Lung (tissue), 12 donors: ENCODE results near the gene EFCAB12. TPM values are rescaled to one million over a fixed set of nuclear protein-coding genes. Genes with fewer than 3 reads are reported as not detected.

Source experiments
- ATAC-seq: fragments of 200-7000 bp; cut with Tn5 transposase; one replicate; pipeline ENCODE4 v1.9.1; 2020; ENCODE audit warnings: moderate number of reproducible peaks; ENCODE audit not compliant: insufficient read depth, low FRiP score
- DNase-seq, 3 donors: peaks; one replicate each; pipeline ENCODE4 v3.0.0-alpha.2; 2013 to 2017
- H3K27ac ChIP-seq, 2 donors: one replicate each; pipeline ENCODE4 v1.5.1; 2013; ENCODE audit warnings: mild to moderate bottlenecking in 2 of 2, moderate library complexity in 2 of 2, control low read depth in 1 of 2, inconsistent platforms in 1 of 2, low read depth in 1 of 2, low read length in 1 of 2
- H3K27me3 ChIP-seq, 3 donors: one replicate each; pipeline ENCODE4 v1.5.1; 2013; ENCODE audit warnings: low read length in 2 of 3; ENCODE audit not compliant: control insufficient read depth in 3 of 3, insufficient read depth in 3 of 3
- H3K36me3 ChIP-seq, 4 donors: one replicate each; pipeline ENCODE4 v1.5.1; 2013; ENCODE audit warnings: low read length in 4 of 4, mild to moderate bottlenecking in 1 of 4, moderate library complexity in 1 of 4; ENCODE audit not compliant: control insufficient read depth in 4 of 4, insufficient read depth in 4 of 4
- H3K4me1 ChIP-seq, 5 donors: one replicate each; pipeline ENCODE4 v1.5.1; 2013; ENCODE audit warnings: low read length in 5 of 5, mild to moderate bottlenecking in 2 of 5, moderate library complexity in 1 of 5; ENCODE audit not compliant: control insufficient read depth in 5 of 5, insufficient read depth in 5 of 5
- H3K4me3 ChIP-seq: one replicate; pipeline ENCODE4 v1.5.1; 2013; ENCODE audit warnings: mild to moderate bottlenecking, control low read depth, moderate library complexity
- H3K9ac ChIP-seq, 2 donors: one replicate each; pipeline ENCODE4 v1.5.1; 2013; ENCODE audit warnings: low read length in 2 of 2, control low read depth in 1 of 2; ENCODE audit not compliant: insufficient read depth in 1 of 2
- H3K9me3 ChIP-seq, 4 donors: one replicate each; pipeline ENCODE4 v1.5.1; 2013; ENCODE audit warnings: low read length in 3 of 4, mild to moderate bottlenecking in 1 of 4, moderate library complexity in 1 of 4; ENCODE audit not compliant: control insufficient read depth in 4 of 4, insufficient read depth in 3 of 4
- WGBS, 2 donors: extraction: QIAGEN DNeasy Blood & Tissue Kit; methylation state at CpG; one replicate each; pipeline ENCODE4 v1.1.7; 2013; 5-methylcytosine and 5-hydroxymethylcytosine counted together
- polyA plus RNA-seq, 2 donors: library from polyadenylated mRNA; stranded (reverse); fragments of 200-250 nt; gene quantifications; one replicate each; pipeline ENCODE4 v1.2.1, GENCODE V29; 2013
- total RNA-seq, 2 donors: library from RNA; depleted of rRNA in 1 of 2; stranded (reverse); fragments of >200 nt in 1 of 2; gene quantifications; one replicate each; pipeline ENCODE4 v1.2.1, GENCODE V29; 2014 to 2021
- TF ChIP-seq, protein P1 (sequence below): IDR thresholded peaks from 2 replicates; pipeline ENCODE4 v1.5.1; 2012; ENCODE audit warnings: mild to moderate bottlenecking; ENCODE audit errors: control extremely low read depth, extremely low read depth
- donor health status: control.
- donor health status: control.
- donor health status: Bipolar disorder and iron deficiency.
- donor health status: healthy.
- donor health status: DM: yes; HTN: yes; CAD: no.

EFCAB12 gene
- total and polyA plus RNA-seq, 4 donors, result 2.6 to 8.8 (median 3.3) TPM

DNA sequence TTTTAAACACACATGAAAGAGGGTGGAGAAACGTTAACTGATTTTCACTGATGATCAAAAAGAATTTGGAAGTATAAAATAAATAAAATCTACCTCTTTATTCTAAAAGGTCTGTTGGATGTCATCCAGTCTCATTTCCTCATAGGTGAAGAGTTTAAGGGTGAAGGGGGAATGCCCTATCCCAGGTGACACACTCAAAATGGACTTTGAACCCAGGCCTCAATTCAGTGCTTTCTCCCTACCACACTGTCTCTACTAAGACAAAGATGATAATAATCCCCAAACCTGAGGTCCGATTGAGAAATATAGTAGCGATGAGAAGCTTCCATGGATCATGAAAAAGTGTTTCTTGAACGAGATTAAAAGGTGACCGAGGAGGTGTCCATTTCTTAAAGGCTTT lies 5.1 kb upstream of the EFCAB12 start:
- 90 to 94% methylated on average over 5 of the region's 5 CpGs for WGBS, 2 donors
- H3K4me3 ChIP-seq, result no peak overlapping the region
- TF ChIP-seq, protein P1, sequence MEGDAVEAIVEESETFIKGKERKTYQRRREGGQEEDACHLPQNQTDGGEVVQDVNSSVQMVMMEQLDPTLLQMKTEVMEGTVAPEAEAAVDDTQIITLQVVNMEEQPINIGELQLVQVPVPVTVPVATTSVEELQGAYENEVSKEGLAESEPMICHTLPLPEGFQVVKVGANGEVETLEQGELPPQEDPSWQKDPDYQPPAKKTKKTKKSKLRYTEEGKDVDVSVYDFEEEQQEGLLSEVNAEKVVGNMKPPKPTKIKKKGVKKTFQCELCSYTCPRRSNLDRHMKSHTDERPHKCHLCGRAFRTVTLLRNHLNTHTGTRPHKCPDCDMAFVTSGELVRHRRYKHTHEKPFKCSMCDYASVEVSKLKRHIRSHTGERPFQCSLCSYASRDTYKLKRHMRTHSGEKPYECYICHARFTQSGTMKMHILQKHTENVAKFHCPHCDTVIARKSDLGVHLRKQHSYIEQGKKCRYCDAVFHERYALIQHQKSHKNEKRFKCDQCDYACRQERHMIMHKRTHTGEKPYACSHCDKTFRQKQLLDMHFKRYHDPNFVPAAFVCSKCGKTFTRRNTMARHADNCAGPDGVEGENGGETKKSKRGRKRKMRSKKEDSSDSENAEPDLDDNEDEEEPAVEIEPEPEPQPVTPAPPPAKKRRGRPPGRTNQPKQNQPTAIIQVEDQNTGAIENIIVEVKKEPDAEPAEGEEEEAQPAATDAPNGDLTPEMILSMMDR, result no peak
- no peak overlapping the region for H3K9ac ChIP-seq
- ATAC-seq (no peak), DNase-seq (no peak)
- no peaks in the 10 kb centered on the region for H3K27me3 ChIP-seq
- no peak overlapping the region for H3K27ac ChIP-seq
- H3K4me1 ChIP-seq, result peaks cover 0 to 13% (median 8%) of the 10 kb centered on the region in 5 donors
- H3K36me3 ChIP-seq, result peaks cover 16 to 40% (median 23%) of the 10 kb centered on the region in 4 donors
- no peaks in the 10 kb centered on the region for H3K9me3 ChIP-seq

DNA sequence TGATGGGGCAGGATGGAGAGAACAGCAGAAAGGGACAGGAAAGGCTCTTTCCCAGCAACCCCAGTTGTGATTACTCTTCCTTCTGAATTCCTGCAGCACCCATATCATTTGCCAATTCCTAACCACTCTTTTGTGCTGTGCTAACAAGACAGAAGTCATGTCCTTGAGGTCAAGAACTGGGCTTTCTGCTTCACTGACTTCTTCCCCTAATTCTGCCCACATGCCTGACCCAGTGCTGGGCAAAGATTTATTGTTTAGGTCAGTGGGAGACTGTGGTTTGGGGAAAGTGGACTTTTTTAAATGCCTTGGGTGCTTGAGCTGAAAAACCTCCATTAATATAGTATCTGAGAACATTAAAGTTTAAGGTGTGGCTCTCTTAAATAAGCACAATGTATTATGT lies 4.2 kb upstream of the EFCAB12 start:
- ATAC-seq, result no peak
- H3K4me1 ChIP-seq, result peaks cover 0 to 15% (median 5%) of the 10 kb centered on the region in 5 donors
- H3K9ac ChIP-seq, result no peak overlapping the region

DNA sequence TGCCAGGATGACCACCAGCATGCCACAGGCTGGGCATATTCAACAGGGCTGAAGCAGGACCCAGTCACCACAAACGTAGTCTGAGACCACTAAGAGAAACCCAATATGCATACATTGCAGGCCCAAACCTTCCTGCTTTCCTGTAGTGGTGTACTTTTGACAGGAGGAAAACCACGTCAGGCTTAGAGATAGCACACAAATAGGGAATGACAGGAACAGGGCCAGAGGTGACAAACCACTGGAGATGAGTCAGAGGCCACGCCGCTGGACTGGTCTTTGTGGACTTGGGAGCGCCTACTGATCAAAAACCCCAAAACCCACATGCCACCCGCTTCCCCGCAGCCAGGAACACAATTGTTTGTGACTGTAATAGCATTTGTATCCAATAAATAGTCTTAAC lies 3.6 kb upstream of the EFCAB12 start:
- Histone ChIP-seq H3K4me3 (no peak overlapping the region), H3K27me3 (no peaks in the 10 kb centered on the region), H3K27ac (no peak overlapping the region), H3K36me3 (peaks cover 13 to 36% (median 22%) of the 10 kb centered on the region in 4 donors), H3K9me3 (no peaks in the 10 kb centered on the region), H3K4me1 (peaks cover 0 to 16% (median 5%) of the 10 kb centered on the region in 5 donors), H3K9ac (no peak overlapping the region)
- TF ChIP-seq, protein P1, result no peak
- WGBS, 2 donors, result 70 to 73% methylated on average over 7 of the region's 7 CpGs
- DNase-seq (no peak), ATAC-seq (no peak)

More for the DNA sequence above, 4.2 kb upstream of the EFCAB12 start:
- DNase-seq, result no peak
- Histone ChIP-seq H3K9me3 (no peaks in the 10 kb centered on the region), H3K27ac (no peak overlapping the region), H3K4me3 (no peak overlapping the region), H3K36me3 (peaks cover 16 to 39% (median 23%) of the 10 kb centered on the region in 4 donors), H3K27me3 (no peaks in the 10 kb centered on the region)
- TF ChIP-seq, protein P1, result no peak

DNA sequence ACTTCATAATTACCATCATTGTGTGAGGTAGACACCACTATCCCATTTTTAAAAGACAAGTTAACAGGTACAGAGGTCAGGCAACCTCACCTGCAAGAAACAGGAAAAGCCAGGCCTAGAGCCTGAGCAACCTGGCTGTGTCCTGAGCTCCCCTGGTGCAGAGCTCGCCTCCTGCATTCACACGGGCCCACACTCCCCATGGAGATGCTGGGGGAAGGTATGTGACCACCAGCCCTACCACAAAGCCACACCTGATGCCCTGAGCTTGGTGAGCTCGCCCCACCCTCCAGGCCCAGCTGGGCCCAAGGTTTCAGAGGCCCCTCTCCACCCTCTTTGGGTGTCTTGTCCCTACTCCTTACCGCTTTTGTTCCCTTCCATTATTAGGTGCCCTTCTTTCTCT lies 1.2 kb upstream of the EFCAB12 start:
- peaks cover 11 to 25% (median 17%) of the 10 kb centered on the region in 4 donors for H3K36me3 ChIP-seq
- no peak for ATAC-seq
- no peaks in the 10 kb centered on the region for H3K9me3 ChIP-seq
- 89 to 97% methylated on average over 4 of the region's 4 CpGs for WGBS, 2 donors
- peaks cover 0 to 12% (median 5%) of the 10 kb centered on the region in 5 donors for H3K4me1 ChIP-seq
- H3K27ac ChIP-seq, result peak overlapping the region in 1 of 2 donors; percentile 32
- H3K9ac ChIP-seq, result no peak overlapping the region
- TF ChIP-seq, protein P1, result no peak
- H3K4me3 ChIP-seq, result no peak overlapping the region
- H3K27me3 ChIP-seq, result no peaks in the 10 kb centered on the region
- DNase-seq, result no peak
